HUDEP-2 (cell line): ENCODE measurements around the gene DIABLO.
"Not testable (repeated sequence)": the region's sequence is repeated elsewhere in the genome, so short reads cannot be mapped to it uniquely, and the experiment has no call there.

Experiments used
- DNase-seq, 76 experiments: peaks; one replicate each; lab custom pipeline; 2025; ENCODE audit not compliant: unreplicated experiment in 76 of 76; lab: John Stamatoyannopoulos, UW

DIABLO gene

DNA sequence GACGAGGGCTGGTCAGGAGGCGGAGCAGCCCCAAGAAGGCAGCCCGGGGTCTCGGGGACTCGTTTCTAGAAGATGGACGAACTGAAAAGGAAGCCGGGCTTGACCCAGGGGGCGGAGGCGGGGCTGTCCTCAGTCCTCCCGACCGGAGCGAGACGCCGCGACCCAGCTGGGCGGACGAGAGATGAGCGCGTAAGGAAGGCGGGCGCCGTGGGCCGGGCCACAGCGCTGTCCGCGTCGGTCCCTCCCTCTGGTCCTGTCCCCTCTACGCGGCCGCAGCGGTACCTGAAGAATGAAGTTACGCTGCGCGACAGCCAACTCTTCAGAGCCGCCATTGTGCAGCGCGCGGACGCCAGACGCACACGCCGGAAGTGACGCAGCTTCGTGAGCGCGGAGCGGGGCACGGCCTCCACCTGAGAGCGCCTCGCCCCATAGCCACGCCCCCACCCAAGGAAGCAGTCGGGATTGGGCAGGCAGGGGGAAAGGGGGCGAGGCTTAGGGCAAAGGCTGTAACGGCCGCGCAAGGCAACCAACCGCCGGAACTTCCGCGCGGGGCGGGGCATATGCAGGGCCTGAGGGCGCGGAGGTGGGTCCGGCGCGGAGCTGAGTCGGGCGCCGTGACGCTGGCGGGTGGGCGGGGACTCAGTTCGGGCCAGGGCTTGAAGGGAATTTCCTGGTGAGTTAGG, at the start of gene DIABLO:
TSS of gene DIABLO (minus strand) at position 370 of the 683 bp plus-strand sequence. CDS start at position 332, 38 bp downstream.
- peak; percentile 44 to 100 (median 99) for DNase-seq

DNA sequence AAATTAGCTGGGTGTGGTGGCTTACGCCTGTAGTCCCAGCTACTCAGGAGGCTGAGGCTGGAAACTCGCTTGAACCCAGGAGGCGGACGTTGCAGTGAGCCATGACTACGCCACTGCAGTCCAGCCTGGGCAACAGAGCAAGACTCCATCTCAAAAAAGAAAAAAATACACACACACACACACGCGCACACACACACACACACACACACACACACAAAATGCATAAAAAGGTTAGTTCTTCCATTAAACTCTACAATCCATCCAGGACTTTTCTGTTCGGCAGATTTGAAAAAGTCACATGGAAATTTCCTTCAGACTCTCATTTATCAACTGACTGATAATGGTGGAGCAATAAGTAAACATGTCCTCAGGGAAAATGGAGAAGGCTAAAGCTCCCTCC, 49.6 kb upstream of the DIABLO start:
- no peak for DNase-seq

DNA sequence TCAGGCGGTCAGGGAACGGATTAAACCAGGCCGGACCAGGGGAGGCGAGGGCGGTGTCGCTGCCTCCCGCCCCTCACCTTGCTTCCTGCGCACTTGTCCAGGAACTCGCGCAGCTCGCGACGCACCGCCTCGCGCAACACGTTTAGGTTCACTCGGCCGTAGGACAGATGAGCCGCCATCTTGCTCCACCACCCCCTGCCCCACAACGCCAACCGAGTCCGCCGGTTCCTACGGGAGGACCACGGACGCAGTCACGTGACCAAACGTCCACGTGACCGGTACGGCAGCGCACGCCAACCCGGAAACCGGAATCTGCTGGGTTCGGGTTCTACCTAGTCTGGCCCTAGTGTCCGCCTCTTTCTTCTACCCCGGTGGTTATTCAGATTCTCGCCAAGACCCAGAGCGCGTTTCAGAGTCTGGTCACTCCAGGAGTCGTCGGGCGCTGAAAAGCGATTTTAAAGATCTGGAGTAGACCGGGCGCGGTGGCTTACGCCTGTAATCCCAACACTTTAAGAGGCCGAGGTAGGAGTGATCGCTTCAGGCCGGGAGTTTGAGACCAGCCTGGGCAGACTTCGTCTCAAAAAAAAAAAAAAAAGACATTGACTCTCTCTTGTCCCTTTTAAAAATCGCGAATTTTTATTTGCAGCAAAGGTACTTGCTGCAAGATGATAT, 40.5 kb upstream of the DIABLO start, which contains the start of gene VPS33A:
TSS of gene VPS33A (minus strand) at position 265 of the 672 bp plus-strand sequence. CDS start at position 179, 86 bp downstream.
- peak; percentile 3 to 96 (median 90) for DNase-seq

DNA sequence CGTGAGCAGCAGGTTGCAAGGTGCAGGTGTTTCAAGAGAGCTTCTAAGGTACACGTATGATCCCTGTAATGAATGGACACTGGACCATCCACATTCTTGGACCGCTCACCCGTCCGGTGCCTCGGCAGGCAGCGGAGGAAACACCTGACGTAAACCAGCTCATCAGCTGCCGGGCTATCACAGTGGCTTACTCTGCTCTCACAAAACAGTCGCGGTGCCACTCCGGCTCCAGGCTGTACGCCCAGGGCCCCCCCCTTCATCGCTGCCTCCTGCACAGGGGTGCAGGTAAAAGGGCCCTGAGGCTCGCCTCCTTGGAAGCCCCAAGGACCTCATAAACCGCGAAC, 40.0 kb upstream of the DIABLO start:
- peak in 11 of 76 experiments; percentile 17 to 51 (median 32) for DNase-seq

DNA sequence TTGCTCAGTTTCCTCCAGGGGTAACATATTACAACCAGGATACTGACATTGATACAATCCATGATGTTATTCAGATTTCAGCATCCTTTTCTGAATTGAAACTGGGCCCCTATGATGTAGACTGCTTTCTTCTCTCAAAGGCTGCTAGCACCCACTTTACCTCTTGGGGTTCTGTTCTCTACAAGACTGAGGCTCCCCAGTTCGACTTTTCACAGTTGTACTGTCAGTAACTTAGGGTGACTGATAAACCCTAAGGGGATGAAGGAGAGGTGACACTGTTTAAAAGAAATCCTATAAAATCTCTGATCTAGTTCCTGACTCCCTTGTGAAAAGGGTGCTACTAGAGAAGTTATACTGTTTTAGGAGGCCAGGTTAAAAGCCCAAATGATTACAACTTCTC, 39.6 kb upstream of the DIABLO start:
- no peak for DNase-seq

DNA sequence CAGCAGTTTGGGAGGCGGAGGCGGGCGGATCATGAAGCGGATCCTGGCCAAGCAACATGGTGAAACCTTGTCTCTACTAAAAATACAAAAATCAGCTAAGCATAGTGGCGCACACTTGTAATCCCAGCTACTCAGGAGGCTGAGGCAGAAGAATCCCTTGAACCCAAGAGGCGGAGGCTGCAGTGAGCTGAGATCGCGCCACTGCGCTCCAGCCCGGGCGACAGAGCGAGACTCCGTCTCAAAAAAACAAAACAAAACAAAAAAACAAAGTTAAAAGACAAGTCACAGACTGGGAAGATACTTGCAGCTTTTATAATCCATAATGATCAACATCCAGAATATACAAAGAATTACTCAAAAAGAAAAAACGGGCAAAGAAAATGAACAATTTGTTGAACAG, 34.9 kb upstream of the DIABLO start:
- DNase-seq = not testable (repeated sequence)

DNA sequence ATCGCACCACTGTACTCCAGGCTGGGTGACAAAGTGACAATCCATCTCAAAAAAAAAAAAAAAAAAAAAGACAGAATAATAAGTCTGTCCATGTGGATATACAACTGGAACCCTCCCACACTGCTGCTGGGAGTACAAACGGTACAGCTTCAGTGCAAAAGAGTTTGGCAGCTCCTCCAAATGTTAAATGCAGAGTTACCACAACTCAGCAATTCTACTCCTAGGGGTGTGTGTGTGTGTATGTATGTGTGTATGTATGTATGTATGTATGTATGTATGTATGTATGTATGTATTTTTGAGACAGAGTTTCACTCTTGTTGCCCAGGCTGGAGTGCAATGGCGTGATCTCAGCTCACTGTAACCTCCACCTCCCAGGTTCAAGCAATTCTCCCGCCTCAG, 33.1 kb upstream of the DIABLO start:
- DNase-seq = not testable (repeated sequence)

DNA sequence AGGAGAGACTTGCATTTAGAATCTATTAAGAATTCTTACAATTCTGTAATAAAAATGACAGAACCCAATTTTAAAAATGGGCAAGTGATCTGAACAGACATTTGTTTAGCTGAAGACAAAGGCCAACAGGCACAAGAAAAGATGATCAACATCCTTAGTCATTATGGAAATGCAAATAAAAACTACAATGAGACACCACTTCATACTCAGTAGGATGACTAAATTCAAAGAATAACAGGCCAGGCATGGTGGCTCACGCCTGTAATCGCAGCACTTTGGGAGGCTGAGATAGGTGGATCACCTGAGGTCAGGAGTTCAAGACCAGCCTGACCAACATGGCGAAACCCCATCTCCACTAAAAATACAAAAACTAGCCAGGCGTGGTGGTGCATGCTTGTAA, 32.6 kb upstream of the DIABLO start:
- not testable (repeated sequence) for DNase-seq

DNA sequence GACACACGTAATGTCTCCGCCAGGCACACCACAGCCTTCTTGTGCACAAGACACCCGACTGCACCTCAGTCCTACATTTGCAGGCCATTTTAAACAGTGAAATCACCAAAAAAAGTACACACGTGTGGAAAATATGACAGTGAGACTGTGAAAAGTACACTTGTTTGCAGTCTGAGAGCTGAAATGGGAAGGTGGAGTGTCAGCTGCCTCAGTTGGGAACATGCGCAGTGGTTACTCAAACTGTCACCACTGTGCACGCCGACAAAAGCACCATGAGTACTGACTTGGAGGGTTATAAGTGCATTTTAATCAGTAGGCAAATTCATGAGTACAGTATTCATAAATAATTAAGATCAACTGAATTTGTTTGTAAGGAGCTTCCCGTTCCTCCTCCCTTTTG, 24.7 kb upstream of the DIABLO start:
- no peak for DNase-seq

DNA sequence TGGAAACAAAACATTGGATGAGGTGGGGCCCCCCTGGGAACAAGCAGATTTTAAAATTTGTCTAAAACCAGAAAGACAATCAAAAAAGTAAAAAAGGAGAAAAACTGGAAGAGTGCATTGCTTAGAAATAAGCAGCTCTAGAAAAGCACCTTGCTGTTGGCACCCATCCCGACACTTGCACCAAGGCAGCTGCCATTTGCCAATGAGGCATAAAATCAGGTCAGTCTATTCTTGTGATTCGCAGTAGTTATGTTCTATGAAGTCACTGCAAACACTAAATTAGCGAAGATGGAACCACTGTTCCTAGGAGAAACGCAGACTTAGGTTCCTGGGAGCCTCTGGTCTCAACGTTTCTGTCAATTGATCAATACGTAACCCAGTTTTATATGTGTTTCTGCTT, 24.2 kb upstream of the DIABLO start:
- no peak for DNase-seq

DNA sequence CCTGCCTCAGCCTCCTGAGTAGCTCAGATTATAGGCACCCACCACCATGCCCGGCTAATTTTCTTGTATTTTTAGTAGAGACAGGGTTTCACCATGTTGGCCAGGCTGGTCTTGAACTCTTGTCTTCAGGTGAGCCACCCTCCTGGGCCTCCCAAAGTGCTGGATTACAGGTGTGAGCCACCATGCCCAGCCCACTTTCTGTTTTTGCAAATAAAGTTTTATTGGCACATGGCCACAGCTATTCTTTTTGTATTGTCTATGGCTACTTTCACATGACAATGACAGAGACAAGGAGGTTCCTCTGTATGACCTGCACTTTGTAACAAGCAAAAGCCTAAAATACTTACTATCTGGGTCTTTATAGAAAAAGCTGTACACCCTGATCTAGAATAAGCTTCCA, 19.7 kb upstream of the DIABLO start:
- DNase-seq = no peak

DNA sequence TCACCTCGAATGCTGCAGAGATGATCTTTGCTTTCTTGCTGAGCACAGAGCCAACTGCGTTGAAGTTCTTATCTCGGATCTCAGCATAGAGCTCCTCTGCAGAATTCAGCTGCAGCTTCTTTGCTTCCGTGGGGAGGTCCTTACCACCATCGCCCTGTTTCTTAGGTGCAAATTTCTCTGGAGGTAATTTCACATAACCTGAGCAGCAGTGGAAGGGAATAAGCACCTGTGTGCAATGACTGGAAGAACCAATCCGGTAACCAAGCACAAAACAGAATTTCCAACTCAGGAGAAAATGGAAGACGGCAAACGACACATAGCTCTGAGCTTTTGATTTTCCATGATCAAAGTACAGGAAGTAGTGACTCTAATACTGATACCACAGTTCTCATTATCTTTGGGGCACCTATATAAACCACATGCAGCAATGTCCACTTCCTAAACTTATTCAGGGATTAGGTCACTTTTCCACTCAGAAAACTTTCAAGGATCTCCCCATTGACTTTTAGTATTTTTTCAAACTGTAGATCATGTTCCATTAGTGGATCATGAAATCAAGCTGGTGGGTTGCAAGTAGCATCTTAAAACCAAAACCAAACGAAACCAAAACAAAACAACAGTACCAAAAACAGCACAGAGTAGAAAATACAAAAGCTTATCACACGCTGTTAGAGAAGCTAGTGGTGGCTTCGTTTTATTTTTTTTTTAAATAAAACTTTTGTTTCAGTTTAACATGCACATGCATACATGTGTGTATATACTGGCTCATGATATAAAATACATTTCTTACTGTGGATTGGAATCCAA, 18.9 kb upstream of the DIABLO start:
- no peak for DNase-seq

DNA sequence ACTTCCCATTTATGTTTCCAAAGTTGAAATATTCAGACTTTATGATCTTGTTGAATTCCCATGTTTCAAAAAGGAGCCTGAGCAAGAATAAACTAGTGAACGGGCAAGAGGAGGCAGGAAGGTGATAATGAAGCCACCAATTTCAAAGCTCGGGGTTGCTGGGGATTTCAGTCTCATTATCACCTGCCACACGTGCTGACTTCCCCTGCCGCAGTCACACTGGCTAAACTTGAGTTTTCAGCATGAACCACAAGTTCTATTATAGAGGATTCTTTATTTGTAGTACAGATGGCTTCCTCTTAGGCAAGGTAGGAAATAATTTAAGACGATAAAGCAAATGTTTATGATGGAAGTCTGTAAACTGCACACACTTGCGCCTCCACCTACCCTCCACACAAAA, 18.1 kb upstream of the DIABLO start:
- DNase-seq = no peak

DNA sequence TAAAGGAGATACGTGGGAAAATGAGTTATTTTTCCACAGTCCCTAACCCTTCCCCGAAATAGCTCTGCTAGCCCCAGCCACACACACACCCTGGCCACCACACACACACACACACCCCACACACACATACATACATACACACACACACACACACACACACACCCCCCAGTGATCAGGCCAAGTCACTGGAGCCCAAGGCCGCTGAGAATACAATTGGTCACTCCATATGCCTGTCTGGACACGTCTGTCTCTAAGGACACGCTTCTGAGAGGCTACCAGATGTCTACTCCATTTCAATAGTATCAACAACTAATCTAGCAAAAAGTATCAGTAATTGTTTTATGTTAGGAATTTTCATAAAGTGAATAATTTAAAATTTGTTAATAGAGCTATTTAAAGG, 13.0 kb upstream of the DIABLO start:
- DNase-seq = no peak

DNA sequence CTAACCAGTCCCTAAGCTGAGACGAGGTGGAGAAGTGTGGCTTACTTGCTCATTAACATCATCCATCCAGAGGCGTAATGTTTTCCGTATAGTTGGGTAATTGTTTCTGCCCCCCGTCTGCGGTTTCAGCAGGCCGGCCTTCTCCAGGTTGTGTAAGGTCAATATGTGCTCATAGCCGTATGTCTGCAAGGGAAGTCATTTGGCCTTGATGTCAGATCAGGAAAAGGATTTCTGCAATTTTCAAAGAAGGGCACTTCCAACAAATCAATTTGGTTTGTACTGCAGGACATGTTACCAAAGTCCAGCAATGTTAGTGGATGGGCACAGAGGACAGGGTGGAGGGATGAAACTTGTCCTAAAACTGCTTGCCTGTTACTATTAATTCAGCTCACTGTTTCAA, 9.9 kb upstream of the DIABLO start:
- no peak for DNase-seq

DNA sequence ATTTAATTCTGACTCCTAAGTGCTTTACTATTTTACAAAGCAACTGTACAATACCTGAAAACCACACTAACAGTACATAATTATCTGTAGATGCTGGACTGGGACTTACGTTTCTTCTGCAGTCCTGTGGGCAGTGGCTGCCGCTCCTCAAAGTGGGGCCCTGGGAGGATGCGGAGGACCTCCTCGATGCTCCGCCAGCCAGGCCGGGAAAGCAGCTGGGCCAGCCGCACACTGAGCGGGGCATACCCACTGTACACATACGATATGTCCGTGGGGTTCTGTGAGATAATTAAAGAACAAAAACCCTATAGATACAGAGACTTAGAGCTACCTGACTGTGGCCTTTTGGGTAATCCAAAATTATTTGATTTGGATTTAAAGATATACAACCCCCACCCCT, 6.8 kb upstream of the DIABLO start:
- no peak for DNase-seq

DNA sequence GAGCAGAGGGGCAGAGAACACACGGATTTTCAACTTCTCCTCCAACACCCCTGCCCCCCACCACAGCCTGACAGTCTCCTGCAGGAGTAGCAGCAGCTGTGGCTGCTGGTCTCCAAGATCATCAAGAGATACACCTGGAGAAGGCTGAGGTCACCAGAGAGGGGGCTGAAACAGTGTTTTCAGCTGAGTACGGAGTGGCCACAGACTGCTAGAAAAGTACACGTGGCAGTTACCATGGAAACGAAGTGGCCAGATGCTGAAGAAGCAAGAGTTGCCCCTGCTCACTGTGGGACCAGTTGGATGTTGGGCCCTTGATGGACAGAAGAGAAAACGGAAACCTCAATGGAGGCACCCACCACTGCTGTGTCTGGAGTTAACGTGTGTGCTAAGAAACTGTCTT, 4.9 kb upstream of the DIABLO start:
- DNase-seq = no peak

DNA sequence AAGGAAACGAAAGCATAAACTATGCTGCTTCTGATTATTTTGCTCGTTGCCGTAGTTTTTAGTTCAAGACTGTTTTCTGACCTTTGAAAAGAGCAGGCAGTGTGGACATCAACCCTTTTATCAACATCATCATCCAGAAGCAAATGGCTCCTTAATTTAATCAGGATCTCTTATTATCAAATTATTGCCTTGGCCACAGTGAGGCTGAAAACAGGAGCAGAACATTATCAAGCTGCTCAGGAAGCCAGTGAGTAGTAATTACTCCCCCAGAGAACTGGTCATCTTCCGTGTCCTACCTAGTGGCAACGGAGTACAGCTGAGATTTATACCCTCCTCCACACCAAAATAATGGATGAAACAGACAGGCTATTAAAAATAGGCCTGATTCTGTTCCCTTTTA, 2.2 kb upstream of the DIABLO start:
- no peak for DNase-seq

DNA sequence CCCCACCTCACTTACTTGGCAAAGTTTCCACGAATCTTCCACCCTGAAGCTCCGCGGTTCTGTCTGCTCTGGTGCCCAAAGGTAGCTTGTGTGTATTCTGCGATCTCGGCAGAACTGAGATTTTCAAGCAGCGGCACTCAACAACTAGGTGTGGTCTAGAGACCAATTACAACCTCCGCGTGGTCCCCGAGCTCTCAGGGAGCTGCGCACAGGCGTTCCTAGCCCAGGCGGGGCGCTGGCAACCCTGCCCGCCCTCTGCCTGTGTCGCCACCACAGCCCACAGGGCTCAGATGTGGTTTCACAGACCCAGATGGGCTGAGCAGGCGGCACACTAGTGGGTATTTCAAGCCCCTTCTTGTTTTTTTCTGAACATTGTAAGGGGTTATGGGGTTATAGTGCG, 1.5 kb upstream of the DIABLO start:
- DNase-seq = no peak

DNA sequence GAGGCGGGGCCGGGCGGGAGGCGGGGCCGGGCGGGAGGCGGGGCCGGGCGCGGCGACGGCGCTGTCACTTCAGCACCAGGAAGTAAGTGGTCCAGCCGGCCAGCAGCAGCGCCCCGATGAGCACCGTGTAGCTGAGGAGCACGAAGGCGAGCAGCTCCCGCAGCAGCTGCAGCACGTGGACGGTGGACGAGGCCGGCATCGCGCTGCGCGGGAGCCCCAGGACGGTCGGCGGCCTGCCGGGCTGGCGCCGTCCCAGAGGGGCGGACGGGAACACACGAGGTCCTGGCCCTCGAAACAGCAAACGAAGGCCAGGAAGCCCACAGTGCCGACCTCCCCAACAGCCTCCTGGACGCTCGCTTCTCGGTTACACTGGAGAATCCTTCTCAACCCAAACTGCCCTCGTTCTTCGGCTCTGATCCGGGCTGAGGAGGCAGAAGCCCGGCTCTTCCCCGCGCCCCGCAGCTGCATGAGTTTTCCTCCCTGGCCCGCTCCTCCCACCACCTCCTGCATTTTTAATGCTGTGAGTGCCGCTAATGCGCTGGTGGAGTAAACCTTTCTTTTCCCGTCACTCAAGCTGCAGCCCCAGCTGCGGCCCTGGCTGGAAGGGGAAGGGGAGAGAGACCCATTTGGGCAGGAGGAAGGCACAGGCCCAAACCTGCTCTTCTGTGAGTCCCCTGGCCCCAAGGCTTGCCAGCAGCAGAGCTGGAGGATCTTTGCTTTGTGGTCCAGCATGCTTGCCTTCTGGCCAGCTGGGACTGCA, 694 bp upstream of the DIABLO start:
- no peak for DNase-seq

DNA sequence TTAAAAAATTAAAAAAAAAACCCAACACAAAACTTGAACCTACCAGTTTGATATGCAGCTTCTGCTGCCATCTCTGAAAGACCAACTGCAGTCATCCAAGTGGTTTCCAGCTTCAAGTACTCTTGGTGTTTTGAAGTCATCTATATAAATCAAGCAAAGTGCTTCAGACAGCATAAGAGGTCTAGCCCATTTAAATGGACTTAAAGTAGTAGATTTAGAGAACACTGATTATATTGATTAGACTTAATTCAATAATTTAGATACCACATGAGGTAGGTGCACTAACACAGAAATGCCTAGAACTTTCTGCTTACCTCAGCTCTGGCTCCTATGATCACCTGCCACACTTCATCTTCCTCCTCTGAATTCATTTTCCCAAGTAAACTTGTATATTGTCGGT, 9.4 kb downstream of the DIABLO start:
- DNase-seq = no peak
